Activated B cell treated with CpG ODN at 0.5 μM for 24 hours (primary cell): ENCODE data around the gene ADGRF1. TPM values are rescaled to one million over a fixed set of nuclear protein-coding genes. Genes with fewer than 3 reads are reported as not detected.

Source experiments
- ATAC-seq: fragments of 200-7000 bp; cut with Tn5 transposase; one replicate; pipeline ENCODE4 v1.10.0; 2021; ENCODE audit warnings: low read depth, mild to moderate bottlenecking, moderate library complexity
- CTCF ChIA-PET: fragments of 350-600 bp; sonication (Branson Sonifier 250); formaldehyde crosslinking; loops from one replicate; lab custom pipeline; 2021; ENCODE audit warnings: antibody characterized with exemption; lab: Charles Lee
- POLR2A ChIA-PET: fragments of 350-600 bp; sonication (Branson Sonifier 250); formaldehyde crosslinking; loops from one replicate; lab custom pipeline; 2021; ENCODE audit warnings: antibody characterized with exemption; lab: Charles Lee
- DNase-seq: peaks from one replicate; pipeline ENCODE4 v3.0.0; 2022
- H3K27ac Mint-ChIP-seq: one replicate; pipeline ENCODE4 v1.8.0; 2020; ENCODE audit warnings: mixed read lengths
- H3K27me3 Mint-ChIP-seq: one replicate; pipeline ENCODE4 v1.8.0; 2021; ENCODE audit warnings: mixed read lengths
- H3K36me3 Mint-ChIP-seq: one replicate; pipeline ENCODE4 v1.8.0; 2021; ENCODE audit warnings: low read depth, mixed read lengths
- H3K4me1 Mint-ChIP-seq: one replicate; pipeline ENCODE4 v1.8.0; 2021; ENCODE audit warnings: mixed read lengths
- H3K4me3 Mint-ChIP-seq: one replicate; pipeline ENCODE4 v1.8.0; 2020; ENCODE audit warnings: mild to moderate bottlenecking, mixed read lengths
- H3K9me3 Mint-ChIP-seq: one replicate; pipeline ENCODE4 v1.8.0; 2020; ENCODE audit warnings: mixed read lengths
- intact Hi-C: fragments of 100-400 bp; cut with micrococcal nuclease; formaldehyde crosslinking; loops from one replicate; pipeline ENCODE4 v1.15.1; 2024
- total RNA-seq: library from RNA; stranded (reverse); gene quantifications from 2 replicates; pipeline ENCODE4 v1.2.3, GENCODE V29; 2022
- TF ChIP-seq, protein P1 (sequence below): fragments of 200-600 bp; IDR thresholded peaks from one replicate; pipeline ENCODE4 v1.8.0; 2022; ENCODE audit warnings: antibody characterized with exemption, mild to moderate bottlenecking

Gene ADGRF1
- total RNA-seq, 1 donor from 2014 or later, result not detected

DNA sequence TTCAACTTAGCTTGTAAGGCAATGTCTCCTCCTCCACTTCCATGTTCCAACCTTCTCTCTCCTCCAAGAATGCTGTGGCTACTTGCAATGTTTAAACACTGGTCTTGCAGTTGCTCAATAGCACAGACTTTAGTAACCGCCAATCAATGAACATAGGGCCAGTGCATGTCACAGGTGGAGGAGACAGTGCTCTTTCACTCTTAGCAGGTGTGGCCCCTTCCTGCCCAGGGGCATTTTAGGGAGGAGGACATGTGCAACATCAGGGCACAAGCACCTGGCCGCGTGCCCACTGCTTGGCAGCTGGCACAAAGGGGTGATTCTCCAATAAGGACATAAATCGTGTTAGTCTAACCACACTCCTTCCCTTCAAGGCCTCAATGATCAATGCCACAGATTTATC, 41.3 kb downstream of the ADGRF1 start:
- POLR2A ChIA-PET, result no interaction called here
- Mint-ChIP-seq H3K27me3 (peaks cover 3% of the 10 kb centered on the region), H3K9me3 (no peaks in the 10 kb centered on the region), H3K4me1 (no peaks in the 10 kb centered on the region), H3K27ac (no peak overlapping the region), H3K36me3 (no peaks in the 10 kb centered on the region), H3K4me3 (no peak overlapping the region)
- no peak for DNase-seq
- CTCF ChIA-PET, result no interaction called here
- no peak for ATAC-seq
- TF ChIP-seq, protein P1, sequence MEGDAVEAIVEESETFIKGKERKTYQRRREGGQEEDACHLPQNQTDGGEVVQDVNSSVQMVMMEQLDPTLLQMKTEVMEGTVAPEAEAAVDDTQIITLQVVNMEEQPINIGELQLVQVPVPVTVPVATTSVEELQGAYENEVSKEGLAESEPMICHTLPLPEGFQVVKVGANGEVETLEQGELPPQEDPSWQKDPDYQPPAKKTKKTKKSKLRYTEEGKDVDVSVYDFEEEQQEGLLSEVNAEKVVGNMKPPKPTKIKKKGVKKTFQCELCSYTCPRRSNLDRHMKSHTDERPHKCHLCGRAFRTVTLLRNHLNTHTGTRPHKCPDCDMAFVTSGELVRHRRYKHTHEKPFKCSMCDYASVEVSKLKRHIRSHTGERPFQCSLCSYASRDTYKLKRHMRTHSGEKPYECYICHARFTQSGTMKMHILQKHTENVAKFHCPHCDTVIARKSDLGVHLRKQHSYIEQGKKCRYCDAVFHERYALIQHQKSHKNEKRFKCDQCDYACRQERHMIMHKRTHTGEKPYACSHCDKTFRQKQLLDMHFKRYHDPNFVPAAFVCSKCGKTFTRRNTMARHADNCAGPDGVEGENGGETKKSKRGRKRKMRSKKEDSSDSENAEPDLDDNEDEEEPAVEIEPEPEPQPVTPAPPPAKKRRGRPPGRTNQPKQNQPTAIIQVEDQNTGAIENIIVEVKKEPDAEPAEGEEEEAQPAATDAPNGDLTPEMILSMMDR, result no peak
- intact Hi-C loops, result no loop called here

DNA sequence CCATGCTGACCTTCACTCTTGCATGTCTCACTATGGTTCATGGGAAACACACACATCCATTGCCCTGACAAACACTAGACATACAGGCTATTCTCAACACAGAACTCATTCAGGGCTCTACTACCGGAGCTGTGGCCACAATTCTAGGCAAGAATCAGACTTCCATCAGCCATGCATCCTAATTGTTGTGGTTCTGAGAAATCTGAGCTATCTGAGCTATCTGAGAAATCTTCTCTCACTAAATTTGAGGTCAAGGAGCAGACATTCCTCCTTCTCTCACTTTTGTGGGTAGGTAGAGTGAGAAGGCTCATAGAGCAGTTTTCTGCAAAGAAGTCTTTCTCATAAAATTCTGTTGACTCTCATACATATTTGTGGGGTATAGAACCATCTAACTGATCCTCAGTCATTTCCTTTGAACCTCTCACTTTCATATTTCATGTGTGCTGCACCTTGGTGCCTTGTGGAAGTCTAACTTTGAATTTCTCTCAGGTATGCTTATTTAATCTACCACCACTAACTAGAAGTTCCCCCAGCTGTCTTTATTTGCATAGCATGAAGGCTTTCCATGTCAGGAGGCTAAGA, 43.6 kb downstream of the ADGRF1 start:
- no peak for DNase-seq
- ChIA-PET POLR2A (no interaction called here), CTCF (no interaction called here)
- H3K9me3 Mint-ChIP-seq, result no peaks in the 10 kb centered on the region
- no peak overlapping the region for H3K4me3 Mint-ChIP-seq
- no peak for ATAC-seq
- H3K4me1 Mint-ChIP-seq, result no peaks in the 10 kb centered on the region
- H3K36me3 Mint-ChIP-seq, result no peaks in the 10 kb centered on the region
- no peak overlapping the region for H3K27ac Mint-ChIP-seq
- intact Hi-C loops, result no loop called here
- H3K27me3 Mint-ChIP-seq, result peaks cover 2% of the 10 kb centered on the region
- TF ChIP-seq, protein P1, result no peak

DNA sequence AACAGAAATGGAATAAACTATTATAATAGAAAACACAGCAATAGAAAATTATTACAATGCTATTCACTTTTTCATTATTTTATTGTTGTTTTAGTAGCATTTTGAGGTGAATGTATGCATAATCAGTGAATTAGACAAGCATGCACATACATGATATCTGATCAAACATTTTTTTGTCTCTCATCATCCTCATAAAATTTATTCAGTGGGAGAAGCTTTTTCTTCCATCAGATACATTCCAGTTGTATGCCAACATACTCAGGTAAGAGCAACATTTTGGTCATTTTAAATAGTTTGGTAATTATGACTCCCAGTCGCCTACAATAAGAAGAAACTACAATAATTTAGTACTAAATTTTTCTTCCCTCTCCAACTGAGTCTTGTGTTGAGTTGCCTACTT, 44.5 kb downstream of the ADGRF1 start:
- intact Hi-C loops, result no loop called here
- no peaks in the 10 kb centered on the region for H3K9me3 Mint-ChIP-seq
- CTCF ChIA-PET, result no interaction called here
- DNase-seq, result no peak
- H3K36me3 Mint-ChIP-seq, result no peaks in the 10 kb centered on the region
- H3K4me1 Mint-ChIP-seq, result no peaks in the 10 kb centered on the region
- POLR2A ChIA-PET, result no interaction called here
- TF ChIP-seq, protein P1, result no peak
- peaks cover 2% of the 10 kb centered on the region for H3K27me3 Mint-ChIP-seq
- H3K4me3 Mint-ChIP-seq, result no peak overlapping the region
- H3K27ac Mint-ChIP-seq, result no peak overlapping the region
- no peak for ATAC-seq

GRCh38 chr6:46996860-46997641, 45.1 kb downstream of the ADGRF1 start:
- Mint-ChIP-seq H3K27ac (no peak overlapping the region), H3K27me3 (peaks cover 2% of the 10 kb centered on the region), H3K36me3 (no peaks in the 10 kb centered on the region), H3K4me1 (no peaks in the 10 kb centered on the region), H3K4me3 (no peak overlapping the region), H3K9me3 (no peaks in the 10 kb centered on the region)
- TF ChIP-seq, protein P1, result no peak
- ChIA-PET POLR2A (no interaction called here), CTCF (no interaction called here)
- no peak for ATAC-seq
- intact Hi-C loops, result no loop called here
- no peak for DNase-seq

GRCh38 chr6:46994933-46995332, 47.2 kb downstream of the ADGRF1 start:
- intact Hi-C loops, result no loop called here
- ChIA-PET CTCF (no interaction called here), POLR2A (no interaction called here)
- no peaks in the 10 kb centered on the region for H3K4me1 Mint-ChIP-seq
- DNase-seq (no peak), ATAC-seq (no peak)
- TF ChIP-seq, protein P1, result no peak
- H3K27ac Mint-ChIP-seq, result no peak overlapping the region
- no peaks in the 10 kb centered on the region for H3K36me3 Mint-ChIP-seq
- H3K27me3 Mint-ChIP-seq, result peaks cover 6% of the 10 kb centered on the region
- H3K9me3 Mint-ChIP-seq, result no peaks in the 10 kb centered on the region
- no peak overlapping the region for H3K4me3 Mint-ChIP-seq
